ENCODE measurements around the gene NMUR2.

NMUR2 gene

DNA sequence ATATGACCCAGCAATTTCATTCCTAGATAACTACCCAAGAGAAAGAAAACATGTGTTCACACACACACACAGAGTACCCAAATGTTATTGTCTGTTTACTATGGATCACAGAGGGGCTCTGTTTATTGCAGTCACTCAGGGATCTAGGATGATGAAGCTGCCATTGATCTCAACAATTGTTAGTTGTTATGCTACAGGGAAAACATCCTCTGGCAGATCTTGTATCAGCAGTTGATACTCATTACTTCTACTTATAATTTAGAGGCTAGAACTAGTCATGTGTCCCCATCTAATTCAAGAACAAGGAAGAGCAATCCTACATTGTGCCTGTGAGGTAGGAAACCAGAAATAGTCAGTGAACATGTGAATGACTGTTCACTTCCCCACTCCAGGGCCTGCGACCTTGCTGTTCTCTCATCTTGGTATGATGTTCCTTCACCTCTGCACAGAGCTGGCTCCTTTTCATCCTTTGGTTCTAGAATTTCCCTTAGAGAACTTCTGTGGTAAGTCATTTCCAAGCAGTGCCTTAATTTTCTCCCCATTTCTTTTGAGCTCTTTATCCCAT, 30.3 kb downstream of the NMUR2 start:
- TF ChIP-seq, protein P1, sequence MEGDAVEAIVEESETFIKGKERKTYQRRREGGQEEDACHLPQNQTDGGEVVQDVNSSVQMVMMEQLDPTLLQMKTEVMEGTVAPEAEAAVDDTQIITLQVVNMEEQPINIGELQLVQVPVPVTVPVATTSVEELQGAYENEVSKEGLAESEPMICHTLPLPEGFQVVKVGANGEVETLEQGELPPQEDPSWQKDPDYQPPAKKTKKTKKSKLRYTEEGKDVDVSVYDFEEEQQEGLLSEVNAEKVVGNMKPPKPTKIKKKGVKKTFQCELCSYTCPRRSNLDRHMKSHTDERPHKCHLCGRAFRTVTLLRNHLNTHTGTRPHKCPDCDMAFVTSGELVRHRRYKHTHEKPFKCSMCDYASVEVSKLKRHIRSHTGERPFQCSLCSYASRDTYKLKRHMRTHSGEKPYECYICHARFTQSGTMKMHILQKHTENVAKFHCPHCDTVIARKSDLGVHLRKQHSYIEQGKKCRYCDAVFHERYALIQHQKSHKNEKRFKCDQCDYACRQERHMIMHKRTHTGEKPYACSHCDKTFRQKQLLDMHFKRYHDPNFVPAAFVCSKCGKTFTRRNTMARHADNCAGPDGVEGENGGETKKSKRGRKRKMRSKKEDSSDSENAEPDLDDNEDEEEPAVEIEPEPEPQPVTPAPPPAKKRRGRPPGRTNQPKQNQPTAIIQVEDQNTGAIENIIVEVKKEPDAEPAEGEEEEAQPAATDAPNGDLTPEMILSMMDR (IDR thresholded peaks at IDR 0.05; ENCODE audit: low read length, missing control alignments): no peak
- H3K4me3 ChIP-seq (replicated peaks; ENCODE audit: low read depth, low read length): no peak overlapping the region
- no peak for DNase-seq (ENCODE audit: low read depth)

DNA sequence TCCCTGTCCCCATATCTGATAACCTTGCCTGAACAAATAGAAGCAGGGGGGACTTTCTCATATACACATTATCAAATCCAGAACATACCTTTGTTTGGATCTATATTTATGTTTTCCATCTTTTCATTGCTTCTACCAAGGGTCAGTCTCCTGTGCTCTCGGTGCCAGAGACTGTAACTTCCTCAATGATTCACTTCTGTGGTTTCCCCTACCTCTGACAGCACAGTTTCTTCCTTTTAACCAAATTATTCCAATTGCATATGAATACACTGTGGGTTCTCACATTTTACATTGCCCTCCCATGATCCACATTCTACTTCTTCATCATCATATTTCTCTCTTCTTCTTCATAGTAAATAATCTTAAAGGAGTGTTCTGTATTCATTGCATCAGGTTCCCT, 32.2 kb downstream of the NMUR2 start:
- TF ChIP-seq, protein P1 (IDR thresholded peaks at IDR 0.05; ENCODE audit: low read length, missing control alignments): no peak
- no peak for DNase-seq (ENCODE audit: low read depth)
- no peak overlapping the region for H3K4me3 ChIP-seq (replicated peaks; ENCODE audit: low read depth, low read length)

DNA sequence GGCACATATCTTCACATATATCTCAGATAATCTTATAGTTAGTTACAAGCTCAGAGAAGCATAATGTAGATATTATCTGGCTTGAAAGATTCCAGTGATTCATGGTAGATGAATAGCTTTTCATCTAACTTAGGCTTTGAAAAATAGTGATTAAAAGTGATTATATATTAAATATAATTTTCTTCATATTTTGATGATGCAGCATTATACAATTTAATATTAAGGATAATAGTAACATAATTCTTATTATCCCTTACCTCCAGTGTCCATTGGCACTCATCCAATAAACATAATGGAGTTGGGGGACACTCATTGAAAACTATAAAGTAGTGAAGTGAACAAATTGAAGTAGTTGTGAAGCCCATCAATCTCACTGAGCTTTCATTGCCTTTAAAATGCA, 35.8 kb downstream of the NMUR2 start:
- TF ChIP-seq, protein P1 (IDR thresholded peaks at IDR 0.05; ENCODE audit: low read length, missing control alignments): no peak
- no peak for DNase-seq (ENCODE audit: low read depth)
- no peak overlapping the region for H3K4me3 ChIP-seq (replicated peaks; ENCODE audit: low read depth, low read length)

DNA sequence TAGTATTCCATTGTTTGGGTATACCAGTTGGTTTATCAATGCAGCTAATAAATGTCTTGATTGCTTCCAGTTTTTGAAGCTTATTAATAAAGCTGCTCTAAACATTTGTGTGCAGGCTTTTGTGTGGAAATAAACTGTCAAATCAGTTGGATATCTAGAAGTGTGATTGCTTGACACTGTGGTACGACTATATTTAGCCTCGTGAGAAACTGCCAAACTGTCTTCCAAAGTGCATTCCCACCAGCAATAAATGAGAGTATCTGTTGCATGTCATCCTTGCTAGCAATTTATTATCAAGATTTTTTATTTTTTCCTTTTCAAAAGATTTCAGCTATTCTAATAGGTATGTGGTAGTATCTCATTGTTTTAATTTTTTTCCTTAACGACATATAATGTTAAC, 37.5 kb downstream of the NMUR2 start:
- DNase-seq (ENCODE audit: low read depth): no peak
- H3K4me3 ChIP-seq (replicated peaks; ENCODE audit: low read depth, low read length): no peak overlapping the region
- TF ChIP-seq, protein P1 (IDR thresholded peaks at IDR 0.05; ENCODE audit: low read length, missing control alignments): no peak

DNA sequence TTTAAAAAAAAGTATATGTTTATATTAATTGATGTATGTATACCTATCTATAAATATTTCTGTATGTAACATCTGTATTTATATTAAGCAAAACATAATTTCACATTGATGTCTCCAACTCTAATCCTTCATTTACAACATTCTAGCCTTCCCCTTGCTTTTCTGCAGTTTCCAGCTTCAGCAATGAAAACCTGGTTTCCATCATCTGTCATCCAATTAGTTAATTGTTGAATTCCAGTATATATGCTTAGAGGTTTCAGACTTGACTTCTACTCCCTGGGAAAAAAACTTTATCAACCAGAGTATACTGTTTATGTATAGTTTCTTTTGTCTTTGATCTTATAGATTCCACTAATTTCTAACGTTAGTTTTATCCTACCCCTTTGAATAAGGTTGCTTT, 38.4 kb downstream of the NMUR2 start:
- no peak overlapping the region for H3K4me3 ChIP-seq (replicated peaks; ENCODE audit: low read depth, low read length)

DNA sequence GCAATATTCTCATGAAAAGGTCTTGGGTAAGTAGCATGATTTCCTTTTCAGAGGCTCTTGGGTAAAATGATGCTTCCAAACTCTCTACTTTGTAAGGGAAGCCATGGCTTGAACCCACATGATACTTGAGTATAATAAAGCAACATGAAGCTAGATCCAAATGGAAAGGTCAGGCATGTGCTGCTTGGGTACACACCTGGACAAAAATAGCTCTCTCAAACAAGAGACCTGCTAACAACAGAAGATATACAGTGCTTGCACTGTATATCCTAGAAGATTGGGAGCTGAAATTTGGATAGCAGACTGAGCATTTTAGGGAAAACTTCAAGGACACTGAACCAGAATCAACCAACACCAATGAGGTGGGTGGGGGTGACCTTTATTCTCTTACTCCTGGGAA, 40.2 kb downstream of the NMUR2 start:
- no peak for DNase-seq (ENCODE audit: low read depth)
- TF ChIP-seq, protein P1 (IDR thresholded peaks at IDR 0.05; ENCODE audit: low read length, missing control alignments): no peak

More for the DNA sequence above, 38.4 kb downstream of the NMUR2 start:
- TF ChIP-seq, protein P1 (IDR thresholded peaks at IDR 0.05; ENCODE audit: low read length, missing control alignments): no peak
- DNase-seq (ENCODE audit: low read depth): no peak

DNA sequence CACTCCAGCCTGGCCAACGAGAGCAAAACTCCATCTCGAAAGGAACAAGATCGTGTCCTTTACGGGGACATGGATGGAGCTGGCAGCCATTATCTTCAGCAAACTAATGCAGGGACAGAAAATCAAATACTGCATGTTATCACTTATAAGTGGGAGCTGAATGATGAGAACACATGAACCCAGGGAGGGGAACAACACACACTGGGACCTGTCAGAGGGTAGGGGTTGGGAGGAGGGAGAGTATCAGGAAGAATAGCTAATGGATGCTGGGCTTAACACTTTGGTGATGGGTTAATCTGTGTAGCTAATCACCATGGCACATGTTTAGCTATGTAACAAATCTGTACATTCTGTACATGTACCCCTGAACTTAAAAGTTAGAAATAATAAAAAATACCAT, 40.9 kb downstream of the NMUR2 start:
- TF ChIP-seq, protein P1 (IDR thresholded peaks at IDR 0.05; ENCODE audit: low read length, missing control alignments): no peak
- H3K4me3 ChIP-seq (replicated peaks; ENCODE audit: low read depth, low read length): no peak overlapping the region
- DNase-seq (ENCODE audit: low read depth): no peak

More for the DNA sequence above, 40.2 kb downstream of the NMUR2 start:
- no peak overlapping the region for H3K4me3 ChIP-seq (replicated peaks; ENCODE audit: low read depth, low read length)
